ENCODE measurements around the gene ADAMTS15.
A peak's percentile ranks its signal among the peaks of the same experiment; 100 is the strongest.
"Not testable (repeated sequence)": the region's sequence is repeated elsewhere in the genome, so short reads cannot be mapped to it uniquely, and the experiment has no call there.

ADAMTS15 gene

DNA sequence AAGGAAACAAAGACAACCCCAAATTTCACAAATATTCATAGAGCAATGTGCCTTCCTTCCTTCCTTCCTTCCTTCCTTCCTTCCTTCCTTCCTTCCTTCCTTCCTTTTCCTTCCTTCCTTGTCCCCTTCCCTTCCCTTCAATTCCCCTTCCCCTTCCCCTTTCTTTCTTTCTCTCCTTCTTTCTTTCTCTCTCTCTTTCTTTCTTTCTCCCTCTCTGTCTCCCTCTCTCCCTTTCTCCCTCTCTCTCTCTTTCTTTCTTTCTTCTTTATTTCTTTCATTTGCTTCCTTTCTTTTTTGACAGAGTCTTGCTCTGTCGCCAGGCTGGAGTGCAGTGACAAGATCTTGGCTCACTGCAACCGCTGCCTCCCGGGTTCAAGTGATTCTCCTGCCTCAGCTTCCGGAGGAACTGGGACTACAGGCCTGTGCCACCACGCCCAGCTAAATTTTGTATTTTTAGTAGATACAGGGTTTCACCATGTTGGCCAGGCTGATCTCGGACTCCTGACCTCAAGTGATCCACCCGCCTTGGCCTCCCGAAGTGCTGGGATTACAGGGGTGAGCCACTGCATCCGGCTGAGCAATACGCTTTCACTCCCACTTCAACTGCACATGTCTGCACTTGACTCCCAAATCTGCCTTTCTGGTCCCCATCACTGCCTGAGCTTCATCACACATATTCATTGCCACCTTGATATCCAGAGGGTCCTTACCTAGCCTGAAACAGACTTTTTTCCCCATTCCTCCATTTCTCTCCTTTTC, 9.9 kb upstream of the ADAMTS15 start:
- H3K36me3 ChIP-seq (ENCODE audit: control insufficient read depth, insufficient read depth, low read length); H3K4me3 ChIP-seq (ENCODE audit: low read depth, low read length); H3K4me1 ChIP-seq (ENCODE audit: control insufficient read depth, insufficient read depth, low read length); H3K27me3 ChIP-seq (ENCODE audit: control insufficient read depth, insufficient read depth, low read length); H3K9me3 ChIP-seq (ENCODE audit: control insufficient read depth, insufficient read depth, low read length); H3K27ac ChIP-seq (ENCODE audit: low read depth, low read length); H3K9ac ChIP-seq (ENCODE audit: low read depth, low read length): not testable (repeated sequence)

GRCh38 chr11:130439160-130439519, 9.3 kb upstream of the ADAMTS15 start:
- H3K9me3 ChIP-seq (ENCODE audit: control insufficient read depth, insufficient read depth, low read length): no peaks in the 10 kb centered on the region
- no peaks in the 10 kb centered on the region for H3K4me1 ChIP-seq (ENCODE audit: control insufficient read depth, insufficient read depth, low read length)
- H3K36me3 ChIP-seq (ENCODE audit: control insufficient read depth, insufficient read depth, low read length): no peaks in the 10 kb centered on the region
- H3K4me3 ChIP-seq (ENCODE audit: low read depth, low read length): no peak overlapping the region
- H3K27ac ChIP-seq (ENCODE audit: low read depth, low read length): no peak overlapping the region
- H3K27me3 ChIP-seq (ENCODE audit: control insufficient read depth, insufficient read depth, low read length): peaks cover 3% of the 10 kb centered on the region; the same call in 1 of the 2 replicates
- no peak overlapping the region for H3K9ac ChIP-seq (ENCODE audit: low read depth, low read length)

DNA sequence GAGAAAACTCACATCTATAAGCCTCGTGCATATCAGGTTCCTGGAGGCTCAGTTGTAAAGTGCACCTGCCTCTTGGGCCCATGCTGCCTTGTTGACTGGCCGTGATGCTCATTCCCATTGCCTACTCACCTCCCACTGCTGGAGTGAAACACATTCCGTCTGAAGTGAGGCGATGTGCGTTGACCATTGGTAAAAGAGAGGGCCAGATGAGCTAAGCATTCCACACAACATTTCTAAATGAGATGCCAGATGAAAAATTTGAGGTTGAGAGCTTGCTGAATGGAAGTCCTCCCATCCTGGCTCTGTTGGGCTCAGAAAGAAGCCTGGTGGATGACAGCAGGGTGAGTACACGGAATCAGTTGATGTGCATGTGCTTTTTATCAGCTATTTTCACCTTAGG, 8.6 kb upstream of the ADAMTS15 start:
- Histone ChIP-seq H3K4me3 (ENCODE audit: low read depth, low read length) (no peak overlapping the region), H3K27ac (ENCODE audit: low read depth, low read length) (no peak overlapping the region), H3K36me3 (ENCODE audit: control insufficient read depth, insufficient read depth, low read length) (no peaks in the 10 kb centered on the region), H3K9ac (ENCODE audit: low read depth, low read length) (no peak overlapping the region), H3K4me1 (ENCODE audit: control insufficient read depth, insufficient read depth, low read length) (no peaks in the 10 kb centered on the region), H3K9me3 (ENCODE audit: control insufficient read depth, insufficient read depth, low read length) (no peaks in the 10 kb centered on the region), H3K27me3 (ENCODE audit: control insufficient read depth, insufficient read depth, low read length) (peaks cover 6% of the 10 kb centered on the region; the same call in 1 of the 2 replicates)

- no peak overlapping the region for H3K4me3 ChIP-seq (ENCODE audit: low read depth, low read length)
- no peaks in the 10 kb centered on the region for H3K9me3 ChIP-seq (ENCODE audit: control insufficient read depth, insufficient read depth, low read length)
- no peaks in the 10 kb centered on the region for H3K4me1 ChIP-seq (ENCODE audit: control insufficient read depth, insufficient read depth, low read length)
- peaks cover 15% of the 10 kb centered on the region for H3K27me3 ChIP-seq (ENCODE audit: control insufficient read depth, insufficient read depth, low read length)
- no peak overlapping the region for H3K27ac ChIP-seq (ENCODE audit: low read depth, low read length)
- no peaks in the 10 kb centered on the region for H3K36me3 ChIP-seq (ENCODE audit: control insufficient read depth, insufficient read depth, low read length)
- no peak overlapping the region for H3K9ac ChIP-seq (ENCODE audit: low read depth, low read length)
These were observed 6.7 kb upstream of the ADAMTS15 start for GRCh38 chr11:130441719-130442118.

DNA sequence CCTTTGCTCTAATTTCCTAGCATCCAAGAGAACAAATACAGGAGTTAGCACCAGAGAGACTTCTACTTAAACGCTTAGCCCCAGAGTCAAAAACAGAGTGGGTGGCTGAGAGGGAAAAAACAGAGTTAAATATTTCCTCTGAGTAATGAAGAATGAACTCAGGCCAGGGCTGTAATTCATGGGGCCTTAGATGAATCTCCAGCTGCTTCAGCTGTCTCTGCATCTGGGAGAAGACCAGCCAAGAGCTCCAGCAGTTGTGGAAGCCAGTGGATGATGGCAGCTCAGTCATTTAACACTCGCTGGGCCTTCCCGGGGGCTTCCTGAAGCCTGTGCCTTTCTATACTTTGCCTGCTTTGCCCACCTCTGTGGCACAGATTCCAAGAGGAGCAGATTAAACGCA, 5.7 kb upstream of the ADAMTS15 start:
- H3K36me3 ChIP-seq (ENCODE audit: control insufficient read depth, insufficient read depth, low read length): no peaks in the 10 kb centered on the region
- H3K27ac ChIP-seq (ENCODE audit: low read depth, low read length): no peak overlapping the region
- H3K27me3 ChIP-seq (ENCODE audit: control insufficient read depth, insufficient read depth, low read length): peaks cover 23% of the 10 kb centered on the region
- H3K9me3 ChIP-seq (ENCODE audit: control insufficient read depth, insufficient read depth, low read length): no peaks in the 10 kb centered on the region
- H3K4me3 ChIP-seq (ENCODE audit: low read depth, low read length): no peak overlapping the region
- no peaks in the 10 kb centered on the region for H3K4me1 ChIP-seq (ENCODE audit: control insufficient read depth, insufficient read depth, low read length)
- H3K9ac ChIP-seq (ENCODE audit: low read depth, low read length): no peak overlapping the region

DNA sequence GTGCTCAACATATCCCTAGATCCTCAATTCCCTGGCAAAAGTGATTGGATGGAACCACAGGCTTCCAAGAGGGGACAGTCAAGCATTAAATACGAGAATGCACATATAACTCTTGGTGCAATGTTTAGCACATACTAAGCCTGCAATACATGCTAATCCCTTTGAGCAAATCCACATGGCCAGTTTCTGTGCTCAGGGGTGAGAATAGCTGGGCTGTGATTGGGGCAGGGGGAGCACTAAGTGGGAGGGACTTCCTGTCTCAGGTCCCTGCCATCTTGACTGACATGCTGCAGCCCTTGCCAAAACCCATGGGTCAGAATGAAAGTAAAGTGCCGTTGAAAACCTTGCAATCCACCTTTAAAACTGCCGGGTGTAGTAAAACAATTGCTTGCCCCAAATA, 2.7 kb upstream of the ADAMTS15 start:
- Histone ChIP-seq H3K4me1 (ENCODE audit: control insufficient read depth, insufficient read depth, low read length) (no peaks in the 10 kb centered on the region; the same call in 1 of the 2 replicates), H3K27ac (ENCODE audit: low read depth, low read length) (no peak overlapping the region), H3K4me3 (ENCODE audit: low read depth, low read length) (no peak overlapping the region), H3K36me3 (ENCODE audit: control insufficient read depth, insufficient read depth, low read length) (no peaks in the 10 kb centered on the region), H3K9me3 (ENCODE audit: control insufficient read depth, insufficient read depth, low read length) (no peaks in the 10 kb centered on the region), H3K9ac (ENCODE audit: low read depth, low read length) (no peak overlapping the region), H3K27me3 (ENCODE audit: control insufficient read depth, insufficient read depth, low read length) (peaks cover 48% of the 10 kb centered on the region)

DNA sequence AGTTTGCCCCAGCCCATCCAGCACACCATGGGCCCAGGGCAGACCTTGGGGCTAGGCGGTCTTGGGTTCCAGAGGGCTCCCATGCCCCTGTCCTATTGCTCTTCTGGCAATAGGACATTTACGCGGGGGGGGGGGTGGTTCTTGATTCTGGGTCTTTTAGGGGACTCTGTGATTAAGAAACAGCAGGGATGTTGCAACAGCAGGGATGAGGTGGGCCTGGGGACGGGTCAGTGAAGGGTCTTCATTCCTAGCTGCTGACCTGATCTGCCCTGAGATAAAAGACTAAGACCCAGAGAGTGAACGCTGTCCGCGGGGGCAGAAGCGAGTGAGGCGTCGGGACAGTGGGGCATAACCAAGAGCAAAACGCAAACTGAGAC, 418 bp upstream of the ADAMTS15 start:
- no peaks in the 10 kb centered on the region; the same call in 1 of the 2 replicates for H3K4me1 ChIP-seq (ENCODE audit: control insufficient read depth, insufficient read depth, low read length)
- no peaks in the 10 kb centered on the region for H3K9me3 ChIP-seq (ENCODE audit: control insufficient read depth, insufficient read depth, low read length)
- no peaks in the 10 kb centered on the region for H3K36me3 ChIP-seq (ENCODE audit: control insufficient read depth, insufficient read depth, low read length)
- no peak overlapping the region for H3K9ac ChIP-seq (ENCODE audit: low read depth, low read length)
- peak overlapping the region; percentile 57 for H3K4me3 ChIP-seq (ENCODE audit: low read depth, low read length)
- peaks cover 71% of the 10 kb centered on the region for H3K27me3 ChIP-seq (ENCODE audit: control insufficient read depth, insufficient read depth, low read length)
- no peak overlapping the region for H3K27ac ChIP-seq (ENCODE audit: low read depth, low read length)

DNA sequence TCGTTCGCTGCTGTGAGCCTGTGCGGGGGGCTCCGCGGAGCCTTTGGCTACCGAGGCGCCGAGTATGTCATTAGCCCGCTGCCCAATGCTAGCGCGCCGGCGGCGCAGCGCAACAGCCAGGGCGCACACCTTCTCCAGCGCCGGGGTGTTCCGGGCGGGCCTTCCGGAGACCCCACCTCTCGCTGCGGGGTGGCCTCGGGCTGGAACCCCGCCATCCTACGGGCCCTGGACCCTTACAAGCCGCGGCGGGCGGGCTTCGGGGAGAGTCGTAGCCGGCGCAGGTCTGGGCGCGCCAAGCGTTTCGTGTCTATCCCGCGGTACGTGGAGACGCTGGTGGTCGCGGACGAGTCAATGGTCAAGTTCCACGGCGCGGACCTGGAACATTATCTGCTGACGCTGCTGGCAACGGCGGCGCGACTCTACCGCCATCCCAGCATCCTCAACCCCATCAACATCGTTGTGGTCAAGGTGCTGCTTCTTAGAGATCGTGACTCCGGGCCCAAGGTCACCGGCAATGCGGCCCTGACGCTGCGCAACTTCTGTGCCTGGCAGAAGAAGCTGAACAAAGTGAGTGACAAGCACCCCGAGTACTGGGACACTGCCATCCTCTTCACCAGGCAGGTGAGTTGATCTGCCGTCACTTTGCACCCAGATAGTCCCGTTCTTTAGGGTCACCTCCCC, 1.0 kb downstream of the ADAMTS15 start:
- H3K36me3 ChIP-seq (ENCODE audit: control insufficient read depth, insufficient read depth, low read length): no peaks in the 10 kb centered on the region
- H3K27ac ChIP-seq (ENCODE audit: low read depth, low read length): no peak overlapping the region
- H3K9me3 ChIP-seq (ENCODE audit: control insufficient read depth, insufficient read depth, low read length): no peaks in the 10 kb centered on the region
- H3K4me3 ChIP-seq (ENCODE audit: low read depth, low read length): peak overlapping the region; percentile 57
- H3K27me3 ChIP-seq (ENCODE audit: control insufficient read depth, insufficient read depth, low read length): peaks cover 79% of the 10 kb centered on the region
- H3K9ac ChIP-seq (ENCODE audit: low read depth, low read length): no peak overlapping the region
- H3K4me1 ChIP-seq (ENCODE audit: control insufficient read depth, insufficient read depth, low read length): no peaks in the 10 kb centered on the region; the same call in 1 of the 2 replicates

GRCh38 chr11:130449996-130450769, 1.7 kb downstream of the ADAMTS15 start:
- Histone ChIP-seq H3K36me3 (ENCODE audit: control insufficient read depth, insufficient read depth, low read length) (no peaks in the 10 kb centered on the region), H3K9ac (ENCODE audit: low read depth, low read length) (no peak overlapping the region), H3K27ac (ENCODE audit: low read depth, low read length) (no peak overlapping the region), H3K9me3 (ENCODE audit: control insufficient read depth, insufficient read depth, low read length) (no peaks in the 10 kb centered on the region), H3K4me3 (ENCODE audit: low read depth, low read length) (peak overlapping the region; percentile 57), H3K27me3 (ENCODE audit: control insufficient read depth, insufficient read depth, low read length) (peaks cover 85% of the 10 kb centered on the region), H3K4me1 (ENCODE audit: control insufficient read depth, insufficient read depth, low read length) (no peaks in the 10 kb centered on the region; the same call in 1 of the 2 replicates)

GRCh38 chr11:130451231-130452019, 3.0 kb downstream of the ADAMTS15 start:
- Histone ChIP-seq H3K9ac (ENCODE audit: low read depth, low read length) (no peak overlapping the region), H3K27me3 (ENCODE audit: control insufficient read depth, insufficient read depth, low read length) (peaks cover 91% of the 10 kb centered on the region), H3K27ac (ENCODE audit: low read depth, low read length) (no peak overlapping the region)

More at GRCh38 chr11:130451231-130452019, 3.0 kb downstream of the ADAMTS15 start:
- Histone ChIP-seq H3K36me3 (ENCODE audit: control insufficient read depth, insufficient read depth, low read length) (no peaks in the 10 kb centered on the region), H3K9me3 (ENCODE audit: control insufficient read depth, insufficient read depth, low read length) (no peaks in the 10 kb centered on the region), H3K4me3 (ENCODE audit: low read depth, low read length) (no peak overlapping the region), H3K4me1 (ENCODE audit: control insufficient read depth, insufficient read depth, low read length) (no peaks in the 10 kb centered on the region; the same call in 1 of the 2 replicates)

Measured in HUES48 (cell line).